Thyroid gland (tissue), 4 donors: ENCODE data around the gene BET1L.

ENCODE experiments used
- CTCF ChIP-seq, 6 experiments: fragments of 200-600 bp in 3 of 6; fragments of 450-650 bp in 3 of 6; sonication (generic) in 3 of 6; IDR thresholded peaks; one replicate each; pipeline ENCODE4 v1.5.1; 2016 to 2019; ENCODE audit warnings: antibody characterized with exemption in 6 of 6, mild to moderate bottlenecking in 2 of 6, inconsistent platforms in 1 of 6, moderate library complexity in 1 of 6
- POLR2A ChIP-seq, 2 donors: fragments of 450-650 bp; IDR thresholded peaks; one replicate each; pipeline ENCODE4 v1.6.1; 2017; ENCODE audit warnings: antibody characterized with exemption in 2 of 2, mild to moderate bottlenecking in 2 of 2, moderate library complexity in 1 of 2

- TF ChIP-seq CTCF (IDR thresholded peaks at IDR 0.05) (no peak), POLR2A (IDR thresholded peaks at IDR 0.05) (no peak)
These were observed 23.2 kb upstream of the BET1L start for GRCh38 chr11:230431-230830.
